PC-3 (cell line): ENCODE results near the gene RIN1. TPM values are rescaled to one million over a fixed set of nuclear protein-coding genes. Genes with fewer than 3 reads are reported as not detected.

ENCODE experiments used
- ATAC-seq: fragments of 200-7000 bp; cut with Tn5 transposase; 2 replicates; pipeline ENCODE4 v1.9.1; 2020; ENCODE audit warnings: mild to moderate bottlenecking, moderate library complexity
- BruUV-seq: library from RNA; stranded (reverse); fragments of 400-500 nt; replicated peaks from 2 replicates; lab custom pipeline; 2021; lab: Mats Ljungman, UMichigan
- CTCF ChIA-PET: fragments of 300-600 bp; sonication (Branson Sonifier 250); formaldehyde crosslinking; loops from one replicate; lab custom pipeline; 2022; ENCODE audit warnings: antibody characterized with exemption; lab: Charles Lee
- POLR2A ChIA-PET: fragments of 300-600 bp; sonication (Branson Sonifier 250); formaldehyde crosslinking; loops from one replicate; lab custom pipeline; 2022; ENCODE audit warnings: antibody characterized with exemption; ENCODE audit not compliant: unreplicated experiment; lab: Charles Lee
- DNase-seq: peaks from one replicate; pipeline ENCODE4 v3.0.0-alpha.2; 2015
- H2AFZ ChIP-seq: fragments of 300-600 bp; sonication (generic); 2 replicates; pipeline ENCODE4 v1.6.0; 2016; ENCODE audit warnings: antibody characterized with exemption, low read length
- H3F3A ChIP-seq: fragments of 300-600 bp; sonication (generic); one replicate; pipeline ENCODE4 v1.6.0; 2017; ENCODE audit warnings: antibody characterized with exemption, low read length, control low read depth, mild to moderate bottlenecking; ENCODE audit not compliant: unreplicated experiment
- H3K27ac ChIP-seq: fragments of 300-600 bp; sonication (generic); 2 replicates; pipeline ENCODE4 v1.5.1; 2016; ENCODE audit warnings: mild to moderate bottlenecking, low read length
- H3K27me3 ChIP-seq: fragments of 300-600 bp; sonication (generic); 2 replicates; pipeline ENCODE4 v1.6.1; 2016; ENCODE audit warnings: low read length, mixed read lengths
- H3K36me3 ChIP-seq: fragments of 300-600 bp; sonication (generic); 2 replicates; pipeline ENCODE4 v1.6.1; 2016; ENCODE audit warnings: low read depth, mixed run types, low read length, mixed read lengths
- H3K4me1 ChIP-seq: fragments of 300-600 bp; sonication (generic); 2 replicates; pipeline ENCODE4 v1.5.1; 2016; ENCODE audit warnings: low read length; ENCODE audit not compliant: insufficient read depth
- H3K4me2 ChIP-seq: fragments of 300-600 bp; sonication (generic); 2 replicates; pipeline ENCODE4 v1.6.0; 2016; ENCODE audit warnings: low read length
- H3K4me3 ChIP-seq: fragments of 300-600 bp; sonication (generic); 2 replicates; pipeline ENCODE4 v1.5.1; 2016; ENCODE audit warnings: mild to moderate bottlenecking, low read length, mixed read lengths
- H3K79me2 ChIP-seq: fragments of 300-600 bp; sonication (generic); 2 replicates; pipeline ENCODE4 v1.6.1; 2017; ENCODE audit warnings: low read length, mixed read lengths
- H3K9ac ChIP-seq: fragments of 300-600 bp; sonication (generic); 2 replicates; pipeline ENCODE4 v1.6.0; 2016; ENCODE audit warnings: mild to moderate bottlenecking, low read length
- H3K9me2 ChIP-seq: fragments of 300-600 bp; sonication (generic); replicated peaks from 2 replicates; pipeline ENCODE4 v1.6.1; 2016; ENCODE audit warnings: mixed run types, low read length, mixed read lengths
- H3K9me3 ChIP-seq: fragments of 300-600 bp; sonication (generic); 2 replicates; pipeline ENCODE4 v1.6.1; 2016; ENCODE audit warnings: low read length, mixed read lengths
- H4K20me1 ChIP-seq: fragments of 300-600 bp; sonication (generic); 2 replicates; pipeline ENCODE4 v1.6.1; 2016; ENCODE audit warnings: low read length, mixed read lengths
- EZH2 ChIP-seq: fragments of 300-600 bp; sonication (generic); IDR thresholded peaks from one replicate; pipeline ENCODE4 v1.6.1; 2017; ENCODE audit warnings: antibody characterized with exemption, mild to moderate bottlenecking, low read length; ENCODE audit not compliant: unreplicated experiment
- EZH2phosphoT487 ChIP-seq: fragments of 300-600 bp; sonication (generic); IDR thresholded peaks from 2 replicates; pipeline ENCODE4 v1.6.1; 2018; ENCODE audit warnings: mild to moderate bottlenecking, antibody characterized with exemption, low read length, borderline replicate concordance
- intact Hi-C: fragments of 100-400 bp; cut with micrococcal nuclease; formaldehyde crosslinking; loops from 2 replicates; pipeline ENCODE4 v1.9.0; 2023
- total RNA-seq: library from RNA; depleted of rRNA; stranded (reverse); fragments of >200 nt; gene quantifications from 2 replicates; pipeline ENCODE4 v1.2.3, GENCODE V29; 2014
- TF ChIP-seq, protein P1 (sequence below): fragments of 300-600 bp; sonication (generic); conservative IDR thresholded peaks from 2 replicates; pipeline ENCODE4 v1.5.1; 2017; ENCODE audit warnings: antibody characterized with exemption, low read depth, mild to moderate bottlenecking, low read length

The RIN1 gene
- total RNA-seq, 1 experiment from 2014 or later = 41.2 TPM

DNA sequence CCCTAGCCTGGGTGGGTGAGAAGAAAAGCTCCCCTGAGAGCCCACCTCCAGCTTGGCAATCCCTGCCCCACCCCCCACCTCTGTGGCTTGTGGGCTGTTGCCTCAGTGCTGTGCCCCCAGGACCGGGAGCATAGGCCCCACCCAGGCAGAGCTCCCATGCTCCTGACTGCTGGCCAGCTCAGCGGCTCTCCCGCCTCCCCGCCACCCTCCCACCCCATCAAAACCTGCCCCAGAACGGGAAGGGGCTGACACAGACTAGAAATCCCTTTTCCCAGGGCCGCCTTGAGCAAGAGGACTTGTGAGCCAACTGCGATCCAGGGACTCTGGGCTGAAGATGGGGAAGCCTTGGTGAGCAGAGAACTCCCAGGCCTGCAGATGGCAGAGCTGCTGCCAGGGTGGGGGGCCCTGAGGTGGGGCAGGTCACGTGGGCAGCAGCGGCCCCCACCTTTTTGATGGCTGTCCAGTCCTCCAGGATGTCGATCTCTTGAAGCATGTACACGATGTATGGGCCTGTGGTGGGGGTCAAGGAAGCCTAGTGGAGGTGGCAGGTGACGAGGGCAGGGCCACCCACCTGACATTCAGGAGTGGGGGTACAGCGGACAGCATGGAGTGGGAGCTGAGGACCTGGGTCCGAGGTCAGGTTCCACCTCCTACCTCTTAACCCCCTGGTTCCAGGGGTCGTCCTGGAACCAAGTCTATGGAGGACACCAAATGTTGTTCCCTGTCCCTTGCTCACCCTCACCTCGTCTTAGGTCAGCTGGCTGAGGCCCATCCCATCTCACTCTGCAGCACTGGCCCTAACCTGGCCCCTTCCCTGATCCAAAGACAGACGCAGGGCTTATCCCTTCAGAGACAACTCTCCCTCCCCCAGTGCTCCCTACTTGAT is 2.3 kb upstream of the RIN1 start:
- ChIA-PET CTCF (no interaction called here), POLR2A (interaction anchor here (0.7 kb wide), 1 partner anchor 75 kb away, joined by 3 read pairs; no protein-coding TSS in a partner anchor)
- Histone ChIP-seq H2AFZ (no peak overlapping the region), H3K9ac (no peak overlapping the region), H3F3A (peaks cover 7% of the 10 kb centered on the region), H3K36me3 (peaks cover 17% of the 10 kb centered on the region; the same call in 1 of the 2 replicates), H3K27me3 (no peaks in the 10 kb centered on the region), H3K79me2 (peaks cover 26% of the 10 kb centered on the region), H3K9me3 (no peaks in the 10 kb centered on the region), H3K9me2 (no peaks in the 10 kb centered on the region), H3K27ac (no peak overlapping the region), H3K4me2 (no peak overlapping the region), H3K4me1 (peaks cover 35% of the 10 kb centered on the region), H4K20me1 (no peaks in the 10 kb centered on the region), H3K4me3 (no peak overlapping the region)
- ATAC-seq (no peak), DNase-seq (no peak)
- TF ChIP-seq, protein P1, sequence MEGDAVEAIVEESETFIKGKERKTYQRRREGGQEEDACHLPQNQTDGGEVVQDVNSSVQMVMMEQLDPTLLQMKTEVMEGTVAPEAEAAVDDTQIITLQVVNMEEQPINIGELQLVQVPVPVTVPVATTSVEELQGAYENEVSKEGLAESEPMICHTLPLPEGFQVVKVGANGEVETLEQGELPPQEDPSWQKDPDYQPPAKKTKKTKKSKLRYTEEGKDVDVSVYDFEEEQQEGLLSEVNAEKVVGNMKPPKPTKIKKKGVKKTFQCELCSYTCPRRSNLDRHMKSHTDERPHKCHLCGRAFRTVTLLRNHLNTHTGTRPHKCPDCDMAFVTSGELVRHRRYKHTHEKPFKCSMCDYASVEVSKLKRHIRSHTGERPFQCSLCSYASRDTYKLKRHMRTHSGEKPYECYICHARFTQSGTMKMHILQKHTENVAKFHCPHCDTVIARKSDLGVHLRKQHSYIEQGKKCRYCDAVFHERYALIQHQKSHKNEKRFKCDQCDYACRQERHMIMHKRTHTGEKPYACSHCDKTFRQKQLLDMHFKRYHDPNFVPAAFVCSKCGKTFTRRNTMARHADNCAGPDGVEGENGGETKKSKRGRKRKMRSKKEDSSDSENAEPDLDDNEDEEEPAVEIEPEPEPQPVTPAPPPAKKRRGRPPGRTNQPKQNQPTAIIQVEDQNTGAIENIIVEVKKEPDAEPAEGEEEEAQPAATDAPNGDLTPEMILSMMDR = no peak
- intact Hi-C loops = no loop called here
- no TSS peak for BruUV-seq

DNA sequence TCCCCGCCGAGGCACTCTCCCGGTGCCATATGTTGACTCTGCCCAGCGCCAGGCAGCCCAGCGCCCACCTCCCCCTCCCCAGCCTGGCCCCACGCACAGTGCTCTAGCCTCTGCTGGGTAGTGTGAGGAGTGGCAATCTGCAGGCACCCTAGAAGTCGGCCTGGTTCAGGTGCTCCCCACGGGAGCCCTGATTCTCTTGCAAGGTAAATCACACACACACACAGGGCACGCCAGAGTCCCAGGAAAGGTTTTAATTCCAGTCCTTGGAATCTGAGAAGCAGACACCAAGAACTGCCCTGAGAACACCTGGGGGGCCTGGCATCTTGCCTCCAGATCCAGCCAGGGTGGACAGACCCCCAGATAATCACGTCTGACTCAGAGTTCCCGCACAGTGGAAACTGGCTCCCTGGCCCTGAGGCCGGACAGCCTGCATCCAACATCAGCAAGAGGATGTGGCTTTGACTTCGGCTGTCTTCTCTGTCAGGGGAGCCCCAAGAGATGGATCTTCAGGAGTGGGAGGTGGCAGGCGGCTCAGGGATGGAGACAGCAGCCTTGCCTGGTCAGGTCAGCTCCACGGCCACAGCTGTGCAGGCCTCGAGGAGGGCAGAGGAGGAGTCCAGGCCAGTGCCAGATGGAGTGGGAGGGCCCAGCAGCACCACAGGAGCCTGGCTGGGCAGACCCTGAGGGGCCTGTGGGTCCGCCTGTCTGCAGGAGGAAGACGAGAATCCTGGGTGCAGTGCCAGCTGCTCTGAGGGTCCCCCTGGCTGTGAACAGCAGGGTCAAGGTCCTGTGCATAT is 1.1 kb upstream of the RIN1 start:
- H3K27me3 ChIP-seq = no peaks in the 10 kb centered on the region
- no peak for TF ChIP-seq EZH2
- H3K27ac ChIP-seq = peak overlapping the region; percentile 96
- ChIA-PET POLR2A (interaction anchor here (1.2 kb wide), 1 partner anchor 48 kb away, joined by 11 read pairs; the partner anchor contains the start of gene YIF1A), CTCF (interaction anchor here (2.6 kb wide), 1 partner anchor 25 kb away, joined by 21 read pairs; no protein-coding TSS in a partner anchor)
- no peaks in the 10 kb centered on the region for H3K9me3 ChIP-seq
- H3K36me3 ChIP-seq = peaks cover 27% of the 10 kb centered on the region; the same call in 1 of the 2 replicates
- intact Hi-C loops = no loop called here
- no TSS peak for BruUV-seq
- no peak overlapping the region for H2AFZ ChIP-seq
- H4K20me1 ChIP-seq = no peaks in the 10 kb centered on the region
- H3K9me2 ChIP-seq = no peaks in the 10 kb centered on the region
- peaks cover 7% of the 10 kb centered on the region for H3F3A ChIP-seq
- no peak overlapping the region for H3K4me3 ChIP-seq
- peaks cover 31% of the 10 kb centered on the region for H3K4me1 ChIP-seq
- ATAC-seq (no peak), DNase-seq (no peak)
- peak overlapping the region; percentile 96 for H3K4me2 ChIP-seq
- peak overlapping the region; percentile 44 for H3K9ac ChIP-seq
- H3K79me2 ChIP-seq = peaks cover 17% of the 10 kb centered on the region

DNA sequence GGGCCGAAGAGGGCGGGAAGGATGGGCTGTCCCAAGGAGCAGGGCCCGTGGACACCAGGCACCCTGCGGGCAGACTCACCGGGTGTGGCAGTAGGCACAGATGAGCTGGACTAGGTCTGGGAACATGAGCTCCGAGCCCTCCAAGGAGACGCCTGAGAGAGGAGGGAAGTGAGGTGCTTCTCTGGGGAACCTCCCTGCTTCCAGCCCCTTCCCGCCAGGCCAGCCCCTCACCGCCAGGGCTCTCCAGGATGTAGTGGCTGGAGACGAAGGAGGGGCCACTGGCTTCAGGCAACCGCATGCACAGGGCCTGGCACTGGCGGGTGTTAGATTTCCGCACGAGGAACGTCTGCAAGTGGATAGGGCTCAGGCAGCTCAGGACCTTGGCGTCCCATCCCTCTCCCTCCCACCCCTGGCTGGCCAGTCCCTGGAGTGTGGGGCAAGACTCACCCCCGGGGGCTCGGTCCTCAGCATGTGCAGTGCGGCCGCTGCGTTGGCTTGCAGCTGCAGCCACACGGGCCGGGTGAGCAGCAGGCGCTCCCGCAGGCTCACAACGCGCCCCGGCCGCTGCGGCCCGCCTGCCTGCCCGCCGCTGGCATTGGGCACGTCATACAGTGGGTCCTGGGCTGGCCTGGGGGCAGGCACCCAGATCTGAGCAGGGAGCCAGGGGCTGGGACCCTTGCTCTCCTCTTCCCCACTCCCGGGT is 552 bp downstream of the RIN1 start:
- TF ChIP-seq, protein P1 = no peak
- TF ChIP-seq EZH2 = no peak
- no peak for TF ChIP-seq EZH2phosphoT487
- Histone ChIP-seq H3F3A (peaks cover 7% of the 10 kb centered on the region), H3K9me3 (no peaks in the 10 kb centered on the region), H3K4me3 (peak overlapping the region; percentile 81), H3K27ac (peak overlapping the region; percentile 96), H3K9me2 (no peaks in the 10 kb centered on the region), H3K79me2 (peaks cover 17% of the 10 kb centered on the region), H3K9ac (peak overlapping the region; percentile 96), H3K36me3 (peaks cover 27% of the 10 kb centered on the region; the same call in 1 of the 2 replicates), H4K20me1 (no peaks in the 10 kb centered on the region), H3K4me2 (peak overlapping the region; percentile 96), H3K4me1 (peaks cover 31% of the 10 kb centered on the region), H2AFZ (0 out of 2 replicates have a peak overlapping the region, but pooled peaks have one; percentile 14), H3K27me3 (no peaks in the 10 kb centered on the region)
- DNase-seq (peak; percentile 58), ATAC-seq (peak; percentile 31)
- CTCF ChIA-PET = interaction anchor here (0.6 to 2.6 kb wide), 6 partner anchors 9 to 77 kb away, joined by 3 to 21 read pairs (median 4); partner anchors contain the start of genes BRMS1 and YIF1A
- BruUV-seq = TSS peak; percentile 25
- POLR2A ChIA-PET = interaction anchor here (0.6 to 1.9 kb wide), 5 partner anchors 8 to 985 kb away, joined by 3 to 16 read pairs (median 3); partner anchors contain the start of gene YIF1A
- intact Hi-C loops = no loop called here
